AG20443 (cell line): Measurements from ENCODE around the gene GFRA4.
A peak's percentile ranks its signal among the peaks of the same experiment; 100 is the strongest.
"Not testable (repeated sequence)": the region's sequence is repeated elsewhere in the genome, so short reads cannot be mapped to it uniquely, and the experiment has no call there.

Source experiments
- DNase-seq: peaks from one replicate; pipeline ENCODE4 v3.0.0; 2012; ENCODE audit warnings: low spot score, mixed read lengths

GFRA4 gene

DNA sequence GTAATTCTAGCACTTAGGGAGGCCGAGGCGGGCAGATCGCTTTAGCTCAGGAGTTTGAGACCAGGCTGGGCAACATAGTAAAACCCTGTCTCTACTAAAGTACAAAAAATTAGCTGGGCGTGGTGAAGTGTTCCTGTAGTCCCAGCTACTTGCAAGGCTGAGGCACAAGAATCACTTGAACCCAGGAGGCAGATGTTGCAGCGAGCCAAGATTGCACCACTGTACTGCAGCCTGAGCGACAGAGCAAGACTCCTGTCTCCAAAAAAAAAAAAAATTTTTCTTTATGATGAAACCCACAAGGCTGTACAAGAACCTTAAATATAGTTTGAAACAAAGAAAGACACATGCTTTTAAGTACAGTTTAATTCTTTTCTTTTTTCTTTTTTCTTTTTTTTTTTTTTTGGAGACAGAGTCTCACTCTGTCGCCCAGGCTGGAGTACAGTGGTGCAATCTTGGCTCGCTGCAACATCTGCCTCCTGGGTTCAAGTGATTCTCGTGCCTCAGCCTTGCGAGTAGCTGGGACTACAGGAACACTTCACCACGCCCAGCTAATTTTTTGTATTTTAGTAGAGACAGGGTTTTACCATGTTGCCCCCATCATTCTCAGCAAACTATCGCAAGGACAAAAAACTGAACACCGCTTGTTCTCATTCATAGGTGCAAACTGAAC is 47.9 kb downstream of the GFRA4 start:
- not testable (repeated sequence) for DNase-seq

DNA sequence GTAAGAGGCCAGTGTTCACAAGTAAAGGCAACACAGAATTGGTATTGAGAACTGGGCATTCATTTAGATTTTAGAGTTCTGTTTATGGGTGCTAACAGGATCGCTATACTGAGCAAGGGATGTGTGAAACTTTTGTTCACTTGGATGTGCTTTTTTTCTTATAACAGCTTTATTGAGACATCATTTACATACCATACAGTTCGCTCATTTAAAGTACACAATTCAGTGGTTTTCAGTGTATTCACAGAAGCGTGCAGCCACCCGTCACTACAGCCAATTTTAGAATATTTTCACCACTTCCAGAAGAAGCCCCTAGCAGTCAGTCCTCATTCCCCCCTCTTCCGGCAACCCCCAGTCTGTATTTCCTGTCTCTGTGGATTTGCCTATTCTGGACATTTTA is 48.7 kb downstream of the GFRA4 start:
- DNase-seq = no peak

DNA sequence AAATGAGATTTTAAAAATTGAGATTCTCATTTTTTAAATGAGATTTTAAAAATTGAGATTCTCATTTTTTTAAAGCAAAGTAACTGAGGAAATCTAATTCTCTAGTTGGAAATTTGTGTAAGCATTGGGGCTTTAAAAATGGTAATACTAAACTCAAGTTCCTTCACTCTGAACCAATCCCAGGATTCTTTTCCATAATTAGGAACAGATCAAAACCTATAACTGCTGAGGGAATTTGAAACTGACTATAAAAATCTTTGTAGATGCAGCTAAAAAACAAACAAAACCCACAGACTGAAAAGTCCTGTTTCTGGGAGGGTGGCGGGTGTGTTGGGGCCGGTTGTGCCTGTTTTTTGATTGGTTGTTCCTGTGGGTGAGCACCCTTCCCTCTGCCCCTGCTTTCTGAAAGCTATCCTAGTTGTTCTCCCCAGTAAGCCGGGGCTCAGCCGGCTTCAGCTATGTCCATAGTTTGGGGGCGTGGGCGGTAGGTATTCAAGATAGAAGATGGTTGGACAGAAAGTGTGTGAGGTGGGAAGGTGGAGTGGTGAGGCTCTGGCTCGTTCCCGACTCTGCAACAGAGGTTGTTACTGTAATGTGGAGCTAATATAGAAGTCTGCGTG is 49.3 kb downstream of the GFRA4 start:
- peak; percentile 41 for DNase-seq

DNA sequence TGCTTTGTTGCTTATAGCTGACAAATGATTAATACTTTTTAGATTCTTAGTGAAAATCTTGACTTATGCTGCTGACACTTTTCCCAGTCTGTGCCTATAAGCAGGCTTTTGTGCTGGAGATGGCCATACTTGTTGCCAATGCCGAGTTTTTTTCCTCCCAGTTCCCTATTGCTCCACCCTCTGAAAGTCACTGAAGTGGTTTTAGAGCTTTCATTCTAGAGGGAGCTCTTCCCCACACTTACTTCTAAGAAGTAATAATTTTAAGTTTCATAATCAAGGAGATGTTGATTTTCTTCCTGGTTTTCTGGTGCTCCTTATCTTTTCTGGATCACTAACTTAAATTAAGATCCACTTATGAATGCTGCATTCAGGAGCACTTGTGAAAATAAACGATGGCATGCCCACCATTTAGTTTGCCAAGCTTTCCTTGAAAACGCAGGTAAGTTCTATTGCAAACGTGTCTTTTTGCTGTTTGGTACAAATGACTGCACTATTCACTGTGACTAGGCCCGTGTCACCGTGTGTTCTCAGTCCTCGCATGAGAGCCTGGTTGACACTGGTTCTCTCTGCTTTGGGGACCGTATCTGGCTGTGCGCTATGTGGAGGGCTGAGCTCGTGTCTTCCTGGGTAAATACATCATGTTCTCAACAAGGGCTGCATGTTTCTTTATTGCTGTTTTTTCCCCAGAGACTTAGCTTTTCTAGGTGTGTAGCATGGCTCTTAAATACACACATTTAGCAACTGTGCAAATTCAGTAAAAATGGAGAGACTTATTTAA is 50.2 kb downstream of the GFRA4 start:
- peak; percentile 23 for DNase-seq

DNA sequence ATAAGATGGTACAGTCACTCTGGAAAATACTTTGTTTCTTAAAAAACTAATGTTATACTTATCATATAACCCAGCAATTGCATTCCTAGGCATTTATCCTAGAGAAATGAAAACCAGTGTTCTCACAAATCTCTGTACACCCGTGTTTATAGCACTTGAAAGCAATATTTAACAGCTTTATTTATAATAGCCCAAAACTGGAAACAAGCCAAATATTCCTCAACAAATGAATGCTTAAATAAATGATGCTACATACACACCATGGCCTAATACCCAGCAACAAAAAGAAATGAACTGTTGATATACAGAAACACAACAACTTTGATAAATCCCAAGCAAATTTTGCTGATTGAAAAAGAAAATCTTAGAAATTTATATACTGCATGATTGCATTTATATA is 51.3 kb downstream of the GFRA4 start:
- DNase-seq = no peak
